ENCODE measurements around the gene ASCC3. TPM values are rescaled to one million over a fixed set of nuclear protein-coding genes. Genes with fewer than 3 reads are reported as not detected.
"Not testable (repeated sequence)": the region's sequence is repeated elsewhere in the genome, so short reads cannot be mapped to it uniquely, and the experiment has no call there.

The ASCC3 gene
- total and polyA plus RNA-seq, 5 experiments from 2014 or later, result 18.0 to 42.3 (median 24.6) TPM

DNA sequence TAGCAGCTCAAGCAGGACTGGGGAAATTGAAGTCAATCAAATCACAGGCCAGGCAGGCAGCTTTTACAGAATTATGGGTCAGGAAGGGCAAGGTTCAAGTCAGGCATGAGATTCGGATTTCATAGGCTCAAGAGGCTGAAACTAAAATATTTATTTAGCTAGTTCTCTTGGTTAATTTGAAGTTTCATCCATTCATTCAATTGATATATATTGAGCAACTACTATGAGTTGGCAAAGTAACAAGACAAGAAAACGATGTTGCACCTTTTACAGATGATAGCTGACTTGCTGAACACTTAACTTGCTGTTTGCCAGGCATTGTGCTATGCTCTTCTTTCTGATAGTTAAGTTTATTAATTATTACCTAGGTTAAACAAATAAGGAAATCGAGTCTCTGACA is 20.5 kb upstream of the ASCC3 start:
- Mint-ChIP-seq H3K27ac (no peak overlapping the region), H3K27me3 (peaks cover 0 to 2% (median 0%) of the 10 kb centered on the region in 5 donors), H3K4me1 (peaks cover 0 to 7% (median 1%) of the 10 kb centered on the region in 4 donors), H3K36me3 (peaks cover 4 to 6% (median 5%) of the 10 kb centered on the region in 3 donors), H3K4me3 (no peak overlapping the region), H3K9me3 (peaks cover 0 to 11% (median 3%) of the 10 kb centered on the region in 9 donors)
- POLR2A ChIA-PET, result interaction anchor here (0.6 kb wide), 1 partner anchor 19 kb away, joined by 4 read pairs; no protein-coding TSS in a partner anchor
- ATAC-seq, result no peak
- no peak for DNase-seq

DNA sequence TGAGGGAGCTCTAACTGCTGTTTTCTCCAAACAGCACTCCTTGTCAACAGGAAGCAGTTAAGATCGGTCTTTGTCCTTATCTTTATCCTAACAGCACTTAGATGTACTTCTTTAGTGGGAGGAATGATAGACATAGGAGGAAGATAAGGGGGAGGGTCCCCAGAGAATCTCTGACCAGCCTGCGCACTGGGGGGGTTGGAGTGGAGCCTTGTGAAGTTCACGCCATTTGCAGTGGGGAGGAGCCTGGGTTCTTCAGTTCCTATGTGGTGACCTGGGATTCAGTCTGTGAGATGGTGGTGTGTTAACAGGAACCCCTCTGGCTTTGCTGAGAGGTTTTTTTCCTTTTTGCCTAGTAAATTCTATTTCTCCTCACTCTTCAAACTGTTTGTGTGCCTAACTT is 18.1 kb upstream of the ASCC3 start:
- Mint-ChIP-seq H3K4me1 (peaks cover 0 to 7% (median 1%) of the 10 kb centered on the region in 4 donors), H3K36me3 (peaks cover 4 to 6% (median 5%) of the 10 kb centered on the region in 3 donors), H3K9me3 (peaks cover 0 to 11% (median 3%) of the 10 kb centered on the region in 9 donors), H3K27me3 (peaks cover 0 to 1% (median 0%) of the 10 kb centered on the region in 5 donors), H3K27ac (no peak overlapping the region), H3K4me3 (no peak overlapping the region)
- DNase-seq, result no peak
- ATAC-seq, result no peak
- POLR2A ChIA-PET, result no interaction called here

DNA sequence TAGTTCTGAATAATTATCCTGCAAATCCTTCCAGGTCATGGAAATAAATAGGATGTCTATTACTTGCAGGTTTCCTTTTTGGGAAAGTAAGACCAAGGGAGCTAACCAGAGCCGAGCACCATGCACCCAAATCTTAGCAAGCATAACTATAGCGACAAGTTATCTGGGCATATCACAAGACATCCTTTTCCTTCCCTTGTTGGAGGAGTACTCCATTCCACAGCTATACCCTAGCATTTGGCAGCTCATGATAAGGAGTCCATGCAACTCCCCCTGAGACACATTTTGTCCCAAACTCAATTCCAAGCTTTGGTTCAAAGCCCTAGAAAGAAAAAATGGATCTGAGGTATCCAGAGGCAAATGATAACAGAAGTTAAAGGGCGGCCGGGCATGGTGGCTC is 16.5 kb upstream of the ASCC3 start:
- H3K36me3 Mint-ChIP-seq, result peaks cover 4 to 6% (median 5%) of the 10 kb centered on the region in 3 donors
- peaks cover 0 to 11% (median 3%) of the 10 kb centered on the region in 9 donors for H3K9me3 Mint-ChIP-seq
- no peak overlapping the region for H3K27ac Mint-ChIP-seq
- POLR2A ChIA-PET, result no interaction called here
- DNase-seq (no peak), ATAC-seq (no peak)
- H3K4me1 Mint-ChIP-seq, result no peaks in the 10 kb centered on the region
- no peak overlapping the region for H3K4me3 Mint-ChIP-seq
- peaks cover 0 to 1% (median 0%) of the 10 kb centered on the region in 5 donors for H3K27me3 Mint-ChIP-seq

DNA sequence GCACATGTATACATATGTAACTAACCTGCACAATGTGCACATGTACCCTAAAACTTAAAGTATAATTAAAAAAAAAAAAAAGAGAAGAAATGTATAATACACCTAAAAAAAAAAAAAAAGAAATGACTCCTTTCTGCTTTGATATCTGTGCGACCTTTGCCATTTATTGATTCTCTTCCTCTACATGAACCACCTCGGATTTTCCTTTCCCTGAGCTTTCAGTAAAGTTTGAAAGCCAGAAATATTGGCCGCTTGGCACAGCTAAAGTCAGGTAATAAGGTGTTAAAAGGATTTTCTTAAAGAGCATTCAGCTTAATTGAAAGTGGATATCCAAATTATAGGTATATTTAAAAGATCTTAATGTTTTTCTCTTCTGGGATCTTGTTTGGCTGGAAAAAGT is 12.6 kb upstream of the ASCC3 start:
- POLR2A ChIA-PET, result no interaction called here
- ATAC-seq, result no peak
- Mint-ChIP-seq H3K4me3 (no peak overlapping the region), H3K27me3 (peaks cover 0 to 3% (median 0%) of the 10 kb centered on the region in 5 donors), H3K27ac (no peak overlapping the region), H3K36me3 (peaks cover 1 to 6% (median 1%) of the 10 kb centered on the region in 3 donors), H3K9me3 (peaks cover 0 to 6% (median 2%) of the 10 kb centered on the region in 9 donors), H3K4me1 (no peaks in the 10 kb centered on the region)
- no peak for DNase-seq

DNA sequence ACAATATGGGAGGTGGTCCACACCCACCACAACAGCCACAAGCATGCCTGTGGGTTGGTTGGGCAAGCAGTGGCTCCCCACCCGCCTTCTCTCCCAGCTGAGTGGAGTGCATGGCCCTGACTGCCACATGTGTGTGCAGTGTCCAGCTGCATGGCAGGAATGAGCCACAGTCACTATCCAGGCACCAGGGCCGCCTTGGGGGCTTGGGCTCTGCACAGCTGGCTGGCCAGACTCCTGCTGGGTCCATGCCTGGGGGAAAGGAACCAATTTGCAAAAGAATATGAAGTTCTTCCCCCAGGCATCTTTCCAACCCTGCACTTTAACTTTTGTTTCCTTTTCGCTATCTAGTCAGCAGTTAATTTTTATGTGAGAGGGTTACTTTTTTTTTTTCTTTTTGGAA is 11.6 kb upstream of the ASCC3 start:
- no peak overlapping the region for H3K4me3 Mint-ChIP-seq
- ATAC-seq (no peak), DNase-seq (no peak)
- no peaks in the 10 kb centered on the region for H3K4me1 Mint-ChIP-seq
- POLR2A ChIA-PET, result no interaction called here
- peaks cover 0 to 3% (median 0%) of the 10 kb centered on the region in 9 donors for H3K9me3 Mint-ChIP-seq
- H3K27me3 Mint-ChIP-seq, result peaks cover 0 to 3% (median 0%) of the 10 kb centered on the region in 5 donors
- no peak overlapping the region for H3K27ac Mint-ChIP-seq
- H3K36me3 Mint-ChIP-seq, result peaks cover 0 to under 1% (median 0%) of the 10 kb centered on the region in 3 donors

DNA sequence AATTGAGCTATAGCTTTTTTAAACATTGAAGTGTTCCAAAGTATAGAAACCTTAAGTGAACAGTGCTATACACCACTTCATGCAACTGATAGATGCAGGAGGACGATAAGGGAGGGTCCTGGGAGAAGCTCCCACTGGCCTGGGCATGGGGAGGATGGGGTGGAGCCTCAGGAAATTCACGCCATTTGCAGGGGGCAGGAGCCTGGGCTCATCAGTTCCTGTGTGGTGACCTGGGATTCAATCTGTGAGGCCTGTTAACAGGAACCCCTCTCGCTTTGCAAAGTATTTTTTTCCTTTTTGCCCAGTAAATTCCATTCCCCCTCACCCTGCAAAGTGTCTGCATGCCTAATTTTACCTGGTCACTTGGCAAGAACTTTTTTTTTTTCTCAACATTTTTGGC is 11.0 kb upstream of the ASCC3 start:
- POLR2A ChIA-PET, result no interaction called here
- Mint-ChIP-seq H3K9me3 (peaks cover 0 to 2% (median 0%) of the 10 kb centered on the region in 9 donors), H3K4me1 (no peaks in the 10 kb centered on the region), H3K27ac (no peak overlapping the region), H3K27me3 (peaks cover 0 to 3% (median 0%) of the 10 kb centered on the region in 5 donors), H3K36me3 (no peaks in the 10 kb centered on the region), H3K4me3 (no peak overlapping the region)
- DNase-seq (no peak), ATAC-seq (no peak)

DNA sequence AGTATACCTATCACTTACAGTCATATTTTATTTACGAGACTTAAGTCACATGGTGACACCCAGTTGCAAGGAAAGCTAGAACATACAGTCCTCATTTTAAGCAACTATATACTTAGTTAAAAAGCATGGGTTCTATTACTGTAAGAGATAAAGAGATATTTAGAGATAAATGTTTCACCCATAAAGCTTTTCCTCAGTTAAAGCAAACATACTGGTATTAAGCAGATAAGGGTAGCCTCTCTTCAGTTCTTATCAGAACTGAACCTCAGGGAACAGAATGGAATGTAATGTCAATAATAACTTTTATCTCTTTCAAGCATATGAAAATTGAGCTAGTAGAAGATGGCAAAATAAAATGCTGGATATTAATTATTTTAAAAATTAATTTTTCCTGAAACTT is 9.9 kb upstream of the ASCC3 start:
- H3K27ac Mint-ChIP-seq, result no peak overlapping the region
- DNase-seq (no peak), ATAC-seq (no peak)
- H3K4me1 Mint-ChIP-seq, result no peaks in the 10 kb centered on the region
- no peak overlapping the region for H3K4me3 Mint-ChIP-seq
- peaks cover 0 to 2% (median 0%) of the 10 kb centered on the region in 9 donors for H3K9me3 Mint-ChIP-seq
- no peaks in the 10 kb centered on the region for H3K36me3 Mint-ChIP-seq
- H3K27me3 Mint-ChIP-seq, result peaks cover 0 to 3% (median 0%) of the 10 kb centered on the region in 5 donors
- POLR2A ChIA-PET, result interaction anchor here (0.9 kb wide), 1 partner anchor 11 kb away, joined by 3 read pairs; no protein-coding TSS in a partner anchor

DNA sequence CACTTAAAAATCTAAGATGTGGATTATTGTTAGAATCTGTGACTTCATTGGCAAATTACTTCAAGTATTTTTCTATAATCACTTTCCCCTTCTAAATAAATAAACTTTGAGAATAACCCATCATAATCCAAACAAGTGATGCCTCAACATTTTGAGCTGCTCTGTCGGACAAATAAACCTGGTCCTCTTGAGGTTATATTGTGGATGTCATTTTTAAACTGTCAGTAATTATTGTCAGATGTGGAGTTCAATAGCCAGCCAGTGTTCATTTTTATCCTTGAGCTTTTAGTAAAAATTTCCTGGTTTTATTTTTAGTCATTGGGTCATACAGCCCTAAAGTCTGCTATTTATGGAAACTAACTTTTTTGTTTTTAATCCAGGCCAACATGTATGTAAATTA is 9.5 kb upstream of the ASCC3 start:
- DNase-seq, H3K4me3 Mint-ChIP-seq, H3K27ac Mint-ChIP-seq, ATAC-seq, H3K36me3 Mint-ChIP-seq, H3K27me3 Mint-ChIP-seq, H3K4me1 Mint-ChIP-seq, H3K9me3 Mint-ChIP-seq: not testable (repeated sequence)
- POLR2A ChIA-PET, result interaction anchor here (0.9 kb wide), 1 partner anchor 11 kb away, joined by 3 read pairs; no protein-coding TSS in a partner anchor

DNA sequence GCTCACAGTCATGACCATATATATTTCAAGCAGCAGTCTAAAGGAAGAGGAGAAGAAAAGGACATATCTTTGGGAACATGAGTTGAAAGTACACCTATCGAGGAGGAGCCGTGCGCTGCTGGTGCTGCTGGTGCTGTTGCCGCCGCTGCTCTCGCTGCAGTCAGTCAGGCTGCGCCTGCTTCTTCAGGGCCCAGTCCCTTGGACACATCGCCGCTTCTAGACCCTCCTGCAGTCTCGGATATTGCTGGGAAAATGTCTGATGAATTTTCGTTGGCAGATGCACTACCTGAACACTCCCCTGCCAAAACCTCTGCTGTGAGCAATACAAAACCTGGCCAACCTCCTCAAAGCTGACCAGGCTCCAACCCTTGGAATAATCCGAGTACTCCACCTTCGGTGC is 8.2 kb upstream of the ASCC3 start:
- no peak overlapping the region for H3K27ac Mint-ChIP-seq
- POLR2A ChIA-PET, result no interaction called here
- peaks cover 0 to 2% (median 0%) of the 10 kb centered on the region in 4 donors for H3K4me1 Mint-ChIP-seq
- H3K27me3 Mint-ChIP-seq, result peaks cover 0 to 3% (median 0%) of the 10 kb centered on the region in 5 donors
- no peaks in the 10 kb centered on the region for H3K36me3 Mint-ChIP-seq
- peaks cover 0 to 2% (median 0%) of the 10 kb centered on the region in 9 donors for H3K9me3 Mint-ChIP-seq
- no peak for ATAC-seq
- H3K4me3 Mint-ChIP-seq, result no peak overlapping the region
- no peak for DNase-seq

DNA sequence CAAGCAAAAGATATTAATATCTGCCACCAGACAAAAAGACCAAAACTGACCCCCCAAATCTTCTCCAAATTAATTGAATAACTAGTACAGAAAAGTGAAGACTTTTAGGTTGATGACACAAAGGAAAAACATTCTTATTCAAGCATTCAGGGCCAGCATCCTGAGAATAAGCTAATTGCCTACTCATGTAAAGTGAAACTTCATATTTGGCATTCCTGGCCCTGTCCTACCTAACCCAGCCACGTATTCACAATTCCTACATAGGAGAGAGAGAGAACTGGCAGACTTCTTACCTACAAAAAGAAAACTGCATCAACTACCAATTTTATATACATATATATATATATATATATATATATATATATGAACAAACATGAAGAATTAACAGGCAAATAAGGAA is 4.9 kb upstream of the ASCC3 start:
- Mint-ChIP-seq H3K4me1 (peaks cover 6 to 15% (median 12%) of the 10 kb centered on the region in 4 donors), H3K27me3 (peaks cover 0 to 6% (median 0%) of the 10 kb centered on the region in 5 donors), H3K4me3 (no peak overlapping the region), H3K9me3 (peaks cover 0 to 4% (median 0%) of the 10 kb centered on the region in 9 donors), H3K27ac (no peak overlapping the region), H3K36me3 (no peaks in the 10 kb centered on the region)
- POLR2A ChIA-PET, result no interaction called here
- DNase-seq (no peak), ATAC-seq (no peak)

DNA sequence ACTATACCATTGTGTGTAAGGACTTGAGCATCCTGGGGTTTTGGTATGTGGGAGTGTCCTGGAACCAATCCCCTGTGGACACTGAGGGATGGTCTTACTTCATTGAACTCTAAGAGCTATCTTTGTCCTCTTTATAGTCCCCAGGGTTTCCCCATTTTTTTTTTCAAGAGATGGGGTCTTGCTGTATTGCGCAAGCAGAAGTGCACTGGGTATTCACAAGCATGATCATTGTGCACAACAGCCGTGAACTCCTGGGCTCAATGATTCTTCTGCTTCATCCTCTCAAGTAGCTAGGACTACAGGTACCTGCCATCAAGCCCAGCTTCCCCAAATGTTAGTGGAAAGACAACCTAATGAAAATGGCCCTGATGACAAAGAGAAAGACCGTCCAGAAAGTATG is 2.2 kb upstream of the ASCC3 start:
- ATAC-seq (no peak), DNase-seq (no peak)
- H3K27me3 Mint-ChIP-seq, result peaks cover 0 to 3% (median 0%) of the 10 kb centered on the region in 5 donors
- POLR2A ChIA-PET, result interaction anchor here (0.6 kb wide), 1 partner anchor 18 kb away, joined by 4 read pairs; no protein-coding TSS in a partner anchor
- peaks cover 9 to 40% (median 37%) of the 10 kb centered on the region in 4 donors for H3K4me1 Mint-ChIP-seq
- H3K9me3 Mint-ChIP-seq, result peaks cover 0 to 2% (median 0%) of the 10 kb centered on the region in 9 donors
- H3K36me3 Mint-ChIP-seq, result no peaks in the 10 kb centered on the region
- H3K27ac Mint-ChIP-seq, result no peak overlapping the region
- no peak overlapping the region for H3K4me3 Mint-ChIP-seq

DNA sequence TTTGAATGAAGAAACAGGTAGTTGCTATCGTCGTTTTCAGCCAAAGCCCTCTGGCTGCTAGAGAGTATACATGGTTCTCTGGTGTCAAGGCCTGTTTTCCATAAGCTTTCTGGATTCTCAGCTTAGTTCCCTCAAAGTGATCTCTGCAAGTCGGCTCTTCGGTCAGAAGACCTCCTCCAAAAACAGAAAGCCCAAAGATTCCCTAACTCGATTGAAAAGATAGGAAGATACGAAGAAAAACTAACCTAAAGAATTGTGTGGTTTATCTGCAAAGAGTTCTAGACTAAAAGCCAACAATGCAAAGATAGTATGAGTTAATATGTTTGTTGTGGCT is 545 bp upstream of the ASCC3 start:
- ATAC-seq, result no peak
- Mint-ChIP-seq H3K9me3 (peaks cover 0 to 2% (median 0%) of the 10 kb centered on the region in 9 donors), H3K27ac (peak overlapping the region; percentile 89 to 100 (median 99)), H3K36me3 (no peaks in the 10 kb centered on the region), H3K27me3 (peaks cover 0 to 3% (median 0%) of the 10 kb centered on the region in 5 donors), H3K4me1 (peaks cover 13 to 53% (median 47%) of the 10 kb centered on the region in 4 donors), H3K4me3 (peak overlapping the region; percentile 97 to 100 (median 100))
- POLR2A ChIA-PET, result interaction anchor here (1.1 to 1.3 kb wide), 2 partner anchors 1313 to 1457 kb away, joined by 3 to 4 read pairs; partner anchors contain the start of gene CCNC
- DNase-seq, result no peak

DNA sequence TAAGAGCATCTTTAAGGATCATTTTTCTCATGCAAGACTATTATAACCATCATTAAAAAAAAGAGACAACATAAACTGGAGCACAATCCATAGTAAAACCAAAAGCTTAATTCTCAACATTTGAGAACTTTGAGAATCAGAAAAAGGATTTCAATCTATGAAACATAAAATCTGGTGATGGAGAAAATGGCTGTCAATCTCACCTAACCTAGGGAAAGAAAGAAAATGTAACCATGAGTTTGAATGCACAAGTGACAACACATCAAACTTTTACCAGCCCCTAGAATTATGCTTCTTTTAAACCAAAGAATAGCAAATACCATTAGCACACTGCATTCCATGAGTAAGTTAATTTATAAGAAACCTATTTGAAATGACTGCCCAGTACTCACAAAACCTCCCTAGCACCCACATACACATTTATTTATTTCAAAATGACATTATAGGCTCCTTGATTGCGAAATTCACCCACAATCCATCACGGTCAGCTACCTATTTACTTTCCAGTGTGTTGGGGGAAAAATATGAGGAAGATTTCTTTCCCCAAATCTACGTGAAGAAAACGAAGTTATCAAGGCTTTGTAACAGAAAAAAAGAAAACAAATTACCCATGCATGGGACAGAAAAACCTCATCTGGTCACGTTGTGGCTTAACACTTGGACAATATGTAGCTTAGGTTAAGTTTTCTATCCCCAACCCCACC is 828 bp downstream of the ASCC3 start:
- peaks cover 0 to 3% (median 0%) of the 10 kb centered on the region in 3 donors for H3K36me3 Mint-ChIP-seq
- H3K27ac Mint-ChIP-seq, result peak overlapping the region; percentile 94 to 100 (median 99)
- H3K4me1 Mint-ChIP-seq, result peaks cover 18 to 62% (median 58%) of the 10 kb centered on the region in 4 donors
- no peak for DNase-seq
- H3K4me3 Mint-ChIP-seq, result peak overlapping the region; percentile 97 to 100 (median 100)
- peaks cover 0 to 2% (median 0%) of the 10 kb centered on the region in 9 donors for H3K9me3 Mint-ChIP-seq
- no peak for ATAC-seq
- POLR2A ChIA-PET, result interaction anchor here (0.7 to 1.3 kb wide), 2 partner anchors 11 to 1456 kb away, joined by 3 read pairs; no protein-coding TSS in a partner anchor
- H3K27me3 Mint-ChIP-seq, result peaks cover 0 to 3% (median 0%) of the 10 kb centered on the region in 5 donors

Measured in naive thymus-derived CD8-positive, alpha-beta T cell (primary cell).